GM18951 (cell line): ENCODE results near the gene TOMM6.
"Not testable (repeated sequence)": the region's sequence is repeated elsewhere in the genome, so short reads cannot be mapped to it uniquely, and the experiment has no call there.

Experiments used
- POLR2A ChIP-seq: IDR thresholded peaks from 4 replicates; pipeline ENCODE4 v1.6.1; 2011; ENCODE audit warnings: mild to moderate bottlenecking; ENCODE audit not compliant: insufficient read length, insufficient read depth; ENCODE audit errors: extremely low read depth
- in situ Hi-C: fragments of 300-500 bp; cut with MboI; formaldehyde crosslinking; loops from one replicate; pipeline ENCODE4 v1.12.0; 2022; ENCODE audit warnings: low sequenced_read_pairs, mixed read lengths, inconsistent platforms; ENCODE audit not compliant: unreplicated experiment

Gene TOMM6

DNA sequence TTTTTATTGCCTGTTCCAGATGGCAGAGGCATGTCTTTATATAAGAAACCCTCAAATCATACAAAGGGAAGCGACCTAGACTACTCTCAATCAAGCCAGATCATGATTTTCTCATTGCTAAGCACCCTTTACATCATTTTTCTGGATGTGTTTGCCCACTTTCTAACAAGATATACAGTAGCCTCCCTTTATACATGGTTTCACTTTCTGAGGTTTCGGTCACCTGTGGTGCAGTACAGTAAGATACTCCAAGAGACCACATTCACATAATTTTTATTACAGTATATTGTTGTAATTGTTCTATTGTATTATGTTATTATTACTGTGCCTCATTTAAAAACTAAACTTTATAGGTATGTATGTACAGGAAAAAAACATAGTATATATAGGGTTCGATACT lies 23.6 kb downstream of the TOMM6 start:
- TF ChIP-seq POLR2A = no peak
- in situ Hi-C loops = no loop called here

DNA sequence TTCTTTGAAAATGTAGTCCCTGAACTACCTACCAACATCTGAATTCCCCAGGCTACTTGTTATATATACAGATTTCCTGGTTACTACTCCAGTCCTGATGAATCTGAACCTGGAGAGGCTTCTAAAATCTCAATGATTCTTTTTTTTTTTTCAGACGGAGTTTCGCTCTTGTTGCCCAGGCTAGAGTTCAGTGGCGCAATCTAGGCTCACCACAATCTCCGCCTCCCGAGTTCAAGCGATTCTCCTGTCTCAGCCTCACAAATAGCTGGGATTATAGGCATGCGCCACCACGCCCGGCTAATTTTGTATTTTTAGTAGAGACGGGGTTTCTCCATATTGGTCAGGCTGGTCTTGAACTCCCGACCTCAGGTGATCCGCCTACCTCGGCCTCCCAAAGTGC lies 24.5 kb downstream of the TOMM6 start:
- in situ Hi-C loops = not testable (repeated sequence)

GRCh38 chr6:41813469-41813868 lies 26.0 kb downstream of the TOMM6 start:
- in situ Hi-C loops = no loop called here
- no peak for TF ChIP-seq POLR2A

DNA sequence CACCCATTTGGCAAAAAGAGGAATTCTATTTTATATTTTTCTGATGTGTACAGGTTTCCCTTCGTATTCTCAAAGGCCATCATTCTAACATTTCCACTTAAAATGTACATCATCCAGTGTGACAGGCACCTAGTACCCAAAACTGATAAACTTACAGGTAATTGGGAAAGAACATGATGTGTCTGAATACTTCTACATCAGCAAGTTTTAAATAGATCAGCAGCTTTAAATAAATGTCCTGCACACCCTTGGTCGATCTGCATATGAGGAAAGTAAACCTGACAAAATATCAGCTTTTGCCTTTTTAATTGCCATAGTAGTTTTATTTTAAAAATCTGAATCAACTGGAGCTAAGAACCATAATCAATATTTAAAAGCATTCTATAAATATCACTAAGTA lies 26.5 kb downstream of the TOMM6 start:
- TF ChIP-seq POLR2A = no peak
- in situ Hi-C loops = no loop called here

- TF ChIP-seq POLR2A = no peak
- in situ Hi-C loops = no loop called here
These were observed 27.1 kb downstream of the TOMM6 start for GRCh38 chr6:41814629-41815028.

- no peak for TF ChIP-seq POLR2A
- in situ Hi-C loops = no loop called here
These were observed 28.1 kb downstream of the TOMM6 start for GRCh38 chr6:41815587-41815986.

DNA sequence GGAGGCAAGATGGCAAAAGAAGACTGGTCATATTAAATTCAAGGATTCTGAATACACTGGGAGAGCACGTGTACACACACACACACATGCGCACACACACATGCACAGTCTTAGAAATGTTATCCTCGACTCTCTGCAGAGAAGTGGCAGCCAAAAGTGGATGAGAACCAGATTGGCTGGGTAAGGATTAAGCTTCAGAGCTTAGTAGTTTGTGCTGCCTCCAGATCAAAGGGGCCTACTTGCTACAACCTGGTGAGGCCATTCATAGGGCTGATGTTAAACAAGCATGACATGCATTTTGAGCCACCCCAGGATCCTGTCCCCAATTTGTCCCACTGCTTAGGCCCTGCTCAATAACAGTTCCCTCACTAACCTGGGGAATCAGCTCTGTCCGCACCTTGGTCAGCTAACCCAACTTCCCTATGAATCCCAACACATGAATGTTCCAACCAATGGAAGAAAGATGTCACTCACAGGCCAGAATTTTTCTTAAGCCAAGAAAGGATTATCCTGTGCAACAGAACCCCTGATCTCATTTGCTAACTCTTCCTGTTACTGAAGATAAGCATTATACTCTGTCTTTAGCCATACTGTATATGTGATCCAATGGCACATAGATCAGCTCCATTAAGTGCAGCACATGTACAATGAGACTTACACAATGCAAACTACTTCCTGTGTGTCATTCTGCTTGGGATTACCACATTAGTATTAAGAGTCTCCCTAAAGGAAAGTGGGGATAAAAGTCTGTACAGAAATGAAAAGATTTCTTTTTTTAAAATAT lies 31.0 kb downstream of the TOMM6 start:
- in situ Hi-C loops = no loop called here
- no peak for TF ChIP-seq POLR2A

DNA sequence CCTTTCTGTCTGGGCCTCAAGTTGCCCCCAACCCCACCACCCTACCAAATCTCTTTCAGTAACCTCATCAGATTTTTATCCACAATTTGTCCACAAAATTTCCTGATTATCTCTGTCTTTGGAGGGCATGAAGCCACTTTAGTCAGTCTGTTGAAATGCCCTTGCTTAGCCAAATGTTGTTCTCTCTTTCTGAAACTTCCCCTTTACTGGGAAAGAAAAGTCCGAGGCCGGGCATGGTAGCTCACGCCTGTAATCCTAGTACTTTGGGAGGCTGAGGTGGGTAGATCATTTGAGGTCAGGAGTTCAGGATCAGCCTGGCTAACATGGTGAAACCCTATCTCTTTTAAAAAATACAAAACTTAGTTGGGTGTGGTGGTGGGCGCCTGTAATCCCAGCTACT lies 33.8 kb downstream of the TOMM6 start:
- in situ Hi-C loops = no loop called here
- no peak for TF ChIP-seq POLR2A

GRCh38 chr6:41822021-41822420 lies 34.5 kb downstream of the TOMM6 start:
- no peak for TF ChIP-seq POLR2A
- in situ Hi-C loops = no loop called here

DNA sequence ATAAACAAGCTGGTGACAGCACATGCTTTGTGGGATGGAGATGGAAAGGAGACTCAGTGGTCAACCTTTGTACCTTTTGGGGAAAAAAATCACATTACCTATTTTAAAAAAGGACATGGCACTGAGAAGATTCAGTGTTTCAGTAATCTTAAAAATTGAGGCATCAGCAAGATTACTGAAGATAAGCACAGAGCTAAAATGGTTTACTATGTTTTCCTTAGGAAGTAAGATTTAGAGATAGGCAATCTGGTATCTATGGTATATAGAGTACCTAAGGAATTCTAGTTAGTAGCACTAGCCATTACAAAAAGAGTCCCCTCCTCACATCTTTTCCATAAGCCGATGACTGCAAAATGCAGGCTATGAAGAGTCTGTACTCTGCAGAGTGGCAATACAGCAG lies 35.7 kb downstream of the TOMM6 start:
- in situ Hi-C loops = no loop called here
- TF ChIP-seq POLR2A = no peak

GRCh38 chr6:41824571-41825569 lies 37.4 kb downstream of the TOMM6 start:
- TF ChIP-seq POLR2A = no peak
- in situ Hi-C loops = no loop called here

GRCh38 chr6:41826343-41827022 lies 39.0 kb downstream of the TOMM6 start:
- in situ Hi-C loops = no loop called here

DNA sequence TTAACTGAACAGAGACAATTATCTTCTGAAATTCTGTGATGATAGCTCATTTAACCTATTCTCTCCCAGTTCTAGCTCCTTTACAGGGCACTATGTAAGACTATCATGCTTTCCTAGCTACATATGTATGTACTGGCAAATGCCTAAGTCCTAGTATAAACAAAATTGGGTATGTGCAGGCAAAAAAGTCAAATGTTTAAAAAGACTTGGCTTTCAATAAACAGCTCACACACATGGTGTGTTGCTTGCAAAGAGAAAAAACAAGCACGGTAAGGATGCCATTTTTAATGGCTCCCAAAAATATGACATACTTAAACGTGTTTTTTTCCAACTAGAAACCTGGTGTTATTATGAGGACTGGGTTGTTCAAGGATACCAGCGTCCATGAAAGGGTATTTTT lies 44.8 kb downstream of the TOMM6 start:
- in situ Hi-C loops = no loop called here
- no peak for TF ChIP-seq POLR2A

More at GRCh38 chr6:41826343-41827022, 39.0 kb downstream of the TOMM6 start:
- no peak for TF ChIP-seq POLR2A
